GM21786 (cell line): ENCODE results near the gene ST3GAL3.

ENCODE experiments used
- ATAC-seq: cut with Tn5 transposase; IDR thresholded peaks from one replicate; pipeline ENCODE4 v1.9.1; 2021; ENCODE audit not compliant: unreplicated experiment

Gene ST3GAL3

GRCh38 chr1:43873851-43874250, 166.5 kb downstream of the ST3GAL3 start:
- no peak for ATAC-seq

GRCh38 chr1:43874716-43875115, 167.4 kb downstream of the ST3GAL3 start:
- no peak for ATAC-seq

- no peak for ATAC-seq
Measured at GRCh38 chr1:43875331-43875730, 168.0 kb downstream of the ST3GAL3 start.

- ATAC-seq, result no peak
Measured at GRCh38 chr1:43877101-43877500, 169.8 kb downstream of the ST3GAL3 start.

- ATAC-seq, result no peak
Measured at GRCh38 chr1:43878440-43878839, 171.1 kb downstream of the ST3GAL3 start.

GRCh38 chr1:43878854-43879253, 171.5 kb downstream of the ST3GAL3 start:
- ATAC-seq, result no peak

- no peak for ATAC-seq
Measured at GRCh38 chr1:43879414-43879813, 172.1 kb downstream of the ST3GAL3 start.

GRCh38 chr1:43879996-43880395, 172.7 kb downstream of the ST3GAL3 start:
- no peak for ATAC-seq

GRCh38 chr1:43880604-43881003, 173.3 kb downstream of the ST3GAL3 start:
- ATAC-seq, result no peak

- ATAC-seq, result no peak
Measured at GRCh38 chr1:43881415-43881814, 174.1 kb downstream of the ST3GAL3 start.

- ATAC-seq, result no peak
Measured at GRCh38 chr1:43882763-43883162, 175.4 kb downstream of the ST3GAL3 start.

- ATAC-seq, result no peak
Measured at GRCh38 chr1:43883321-43883720, 176.0 kb downstream of the ST3GAL3 start.

GRCh38 chr1:43885279-43885801, 178.0 kb downstream of the ST3GAL3 start:
- no peak for ATAC-seq

- ATAC-seq, result no peak
Measured at GRCh38 chr1:43887748-43888147, 180.4 kb downstream of the ST3GAL3 start.

- no peak for ATAC-seq
Measured at GRCh38 chr1:43890815-43891214, 183.5 kb downstream of the ST3GAL3 start.

- no peak for ATAC-seq
Measured at GRCh38 chr1:43893006-43893405, 185.7 kb downstream of the ST3GAL3 start.

GRCh38 chr1:43898981-43899380, 191.6 kb downstream of the ST3GAL3 start:
- ATAC-seq, result no peak

- no peak for ATAC-seq
Measured at GRCh38 chr1:43900386-43900785, 193.1 kb downstream of the ST3GAL3 start.

- ATAC-seq, result no peak
Measured at GRCh38 chr1:43901196-43901961, 194.0 kb downstream of the ST3GAL3 start.

- ATAC-seq, result no peak
Measured at GRCh38 chr1:43902058-43902831, 194.9 kb downstream of the ST3GAL3 start.

GRCh38 chr1:43904660-43905551, 197.6 kb downstream of the ST3GAL3 start:
- ATAC-seq, result no peak
